Uterus (tissue), 4 donors: ENCODE results near the gene RPS6KL1. TPM values are rescaled to one million over a fixed set of nuclear protein-coding genes. Genes with fewer than 3 reads are reported as not detected.

Experiments used
- DNase-seq, 2 donors: peaks; one replicate each; pipeline ENCODE4 v3.0.0-alpha.2; 2019 to 2020
- H3K27ac ChIP-seq, 2 donors: fragments of 200-600 bp; sonication (generic); 1 replicate in 1 of 2; 2 replicates in 1 of 2; pipeline ENCODE4 v1.5.1; 2016 to 2018
- H3K27me3 ChIP-seq, 2 donors: fragments of 200-600 bp; sonication (generic); one replicate each; pipeline ENCODE4 v1.5.1; 2018 to 2019; ENCODE audit warnings: control low read depth in 1 of 2
- H3K36me3 ChIP-seq, 2 donors: fragments of 200-600 bp; sonication (generic); one replicate each; pipeline ENCODE4 v1.5.1; 2019; ENCODE audit warnings: control low read depth in 1 of 2
- H3K4me1 ChIP-seq, 2 donors: fragments of 200-600 bp; sonication (generic); one replicate each; pipeline ENCODE4 v1.5.1; 2018 to 2019; ENCODE audit warnings: control low read depth in 1 of 2
- H3K4me3 ChIP-seq, 2 donors: fragments of 200-600 bp; sonication (generic); 1 replicate in 1 of 2; 2 replicates in 1 of 2; pipeline ENCODE4 v1.5.1; 2018 to 2019; ENCODE audit warnings: mild to moderate bottlenecking in 1 of 2
- H3K9me3 ChIP-seq, 2 donors: fragments of 200-600 bp; sonication (generic); one replicate each; pipeline ENCODE4 v1.5.1; 2019; ENCODE audit warnings: control low read depth in 1 of 2
- POLR2A ChIP-seq, 2 donors: fragments of 450-650 bp; IDR thresholded peaks; one replicate each; pipeline ENCODE4 v1.6.1; 2016; ENCODE audit warnings: antibody characterized with exemption in 2 of 2, mild to moderate bottlenecking in 1 of 2, moderate library complexity in 1 of 2
- intact Hi-C: fragments of 100-400 bp; cut with DNase I; formaldehyde crosslinking; loops from one replicate; pipeline ENCODE4 v1.15.1; 2023; ENCODE audit warnings: low total_unique reads
- total RNA-seq, 4 donors: library from RNA; depleted of rRNA in 3 of 4; stranded (reverse); fragments of >200 nt in 3 of 4; gene quantifications; one replicate each; pipeline versions ENCODE4 v1.1.0 to v1.2.4, GENCODE V29; 2014 to 2023
- TF ChIP-seq, protein P1 (sequence below), 4 experiments: fragments of 200-600 bp in 2 of 4; fragments of 450-650 bp in 2 of 4; sonication (generic) in 2 of 4; IDR thresholded peaks; one replicate each; pipeline ENCODE4 v1.5.1; 2016 to 2019; ENCODE audit warnings: antibody characterized with exemption in 4 of 4, mild to moderate bottlenecking in 2 of 4, moderate library complexity in 1 of 4
- donor health status: DM: yes; HTN: yes; CAD: no.

Gene RPS6KL1
- total RNA-seq, 4 donors from 2014 or later, result 0.26 to 11.1 (median 3.0) TPM; not detected in 1

DNA sequence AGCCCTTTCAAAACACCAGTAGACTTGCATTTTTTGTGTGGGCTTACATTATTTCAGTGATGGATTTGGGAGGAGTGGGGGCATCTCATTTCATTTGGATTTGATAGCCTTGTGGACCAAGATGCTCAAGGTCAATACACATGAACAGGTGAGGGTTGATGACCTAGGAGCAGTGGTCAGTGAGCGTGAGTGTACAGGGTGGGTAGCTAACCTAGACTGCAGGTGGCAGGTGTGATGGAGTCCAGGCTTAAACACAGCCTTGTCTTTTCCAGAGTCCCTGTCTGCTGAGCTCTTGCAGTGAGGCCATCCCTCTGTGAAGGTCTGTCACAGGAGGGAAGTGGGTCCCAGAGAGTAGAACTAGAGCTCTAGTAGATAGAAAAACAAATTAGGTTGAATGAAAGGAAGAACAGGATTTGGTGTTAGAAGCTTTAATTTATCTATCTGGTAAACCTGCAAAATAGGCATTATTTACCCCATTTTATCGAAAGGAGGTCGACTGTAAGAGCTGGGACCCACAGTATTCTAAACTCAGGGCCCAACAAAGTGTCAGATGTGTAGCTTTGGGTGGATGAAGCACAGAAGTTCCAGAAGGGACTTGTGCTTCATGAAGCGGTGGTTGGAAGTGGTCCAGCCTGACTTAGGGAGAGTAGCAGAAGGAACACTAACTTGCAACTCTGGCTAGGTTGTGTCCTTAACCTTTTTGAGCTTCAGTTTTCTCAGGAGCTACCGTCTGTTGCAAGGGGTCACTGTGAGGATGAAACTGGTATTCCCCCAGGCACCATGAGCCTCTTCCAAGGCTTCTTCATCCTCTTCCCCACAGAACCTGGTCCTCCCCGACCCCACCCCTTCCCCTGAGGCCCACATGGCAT is 18.2 kb downstream of the RPS6KL1 start:
- Histone ChIP-seq H3K27me3 (no peaks in the 10 kb centered on the region), H3K9me3 (no peaks in the 10 kb centered on the region), H3K4me1 (peaks cover 0 to 10% of the 10 kb centered on the region in 2 donors), H3K27ac (no peak overlapping the region), H3K36me3 (no peaks in the 10 kb centered on the region), H3K4me3 (no peak overlapping the region)
- intact Hi-C loops, result no loop called here
- DNase-seq, result no peak
- TF ChIP-seq, protein P1, sequence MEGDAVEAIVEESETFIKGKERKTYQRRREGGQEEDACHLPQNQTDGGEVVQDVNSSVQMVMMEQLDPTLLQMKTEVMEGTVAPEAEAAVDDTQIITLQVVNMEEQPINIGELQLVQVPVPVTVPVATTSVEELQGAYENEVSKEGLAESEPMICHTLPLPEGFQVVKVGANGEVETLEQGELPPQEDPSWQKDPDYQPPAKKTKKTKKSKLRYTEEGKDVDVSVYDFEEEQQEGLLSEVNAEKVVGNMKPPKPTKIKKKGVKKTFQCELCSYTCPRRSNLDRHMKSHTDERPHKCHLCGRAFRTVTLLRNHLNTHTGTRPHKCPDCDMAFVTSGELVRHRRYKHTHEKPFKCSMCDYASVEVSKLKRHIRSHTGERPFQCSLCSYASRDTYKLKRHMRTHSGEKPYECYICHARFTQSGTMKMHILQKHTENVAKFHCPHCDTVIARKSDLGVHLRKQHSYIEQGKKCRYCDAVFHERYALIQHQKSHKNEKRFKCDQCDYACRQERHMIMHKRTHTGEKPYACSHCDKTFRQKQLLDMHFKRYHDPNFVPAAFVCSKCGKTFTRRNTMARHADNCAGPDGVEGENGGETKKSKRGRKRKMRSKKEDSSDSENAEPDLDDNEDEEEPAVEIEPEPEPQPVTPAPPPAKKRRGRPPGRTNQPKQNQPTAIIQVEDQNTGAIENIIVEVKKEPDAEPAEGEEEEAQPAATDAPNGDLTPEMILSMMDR (IDR thresholded peaks at IDR 0.05), result no peak
- TF ChIP-seq POLR2A (IDR thresholded peaks at IDR 0.05), result no peak

DNA sequence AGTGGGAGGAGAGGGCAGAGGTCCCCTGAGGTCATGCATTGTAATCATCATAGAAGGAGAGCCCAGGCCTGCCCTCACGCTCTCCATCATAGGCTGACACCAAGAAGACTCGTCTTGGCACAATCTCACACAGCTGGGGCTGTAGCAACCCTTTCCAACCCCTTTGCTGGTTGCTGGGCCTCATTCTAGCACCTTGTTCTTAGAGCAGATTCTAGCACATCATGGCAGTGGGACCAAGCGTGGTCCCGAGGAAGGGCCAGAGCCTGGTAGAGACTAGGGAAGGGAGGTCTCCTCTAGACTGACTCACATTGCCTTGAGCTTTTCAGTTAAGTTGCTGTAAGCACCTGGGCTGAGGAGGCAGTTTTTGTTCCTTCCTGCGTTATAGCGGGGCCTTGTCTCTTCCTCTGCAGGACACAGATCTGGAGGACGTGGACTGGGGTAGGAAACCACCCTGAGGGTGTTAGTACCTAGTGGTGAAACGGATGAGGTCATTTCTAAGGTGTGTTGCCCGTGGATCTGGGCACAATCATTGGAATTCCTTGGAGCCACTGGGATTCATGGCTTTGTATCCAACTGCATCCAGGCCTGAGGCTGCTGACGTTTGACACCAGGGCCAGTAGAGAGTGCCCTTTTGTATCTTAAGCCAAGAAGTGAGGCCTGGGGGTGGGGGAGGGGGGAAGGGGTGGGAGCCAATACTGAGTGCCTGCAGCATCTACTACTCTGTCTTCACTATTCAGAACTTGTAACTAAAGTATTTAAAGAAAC is 19.9 kb downstream of the RPS6KL1 start:
- no peak overlapping the region for H3K27ac ChIP-seq
- TF ChIP-seq, protein P1 (IDR thresholded peaks at IDR 0.05), result no peak
- TF ChIP-seq POLR2A (IDR thresholded peaks at IDR 0.05), result no peak
- H3K9me3 ChIP-seq, result no peaks in the 10 kb centered on the region
- peaks cover 0 to 9% of the 10 kb centered on the region in 2 donors for H3K4me1 ChIP-seq
- no peaks in the 10 kb centered on the region for H3K36me3 ChIP-seq
- intact Hi-C loops, result no loop called here
- H3K4me3 ChIP-seq, result no peak overlapping the region
- H3K27me3 ChIP-seq, result no peaks in the 10 kb centered on the region
- DNase-seq, result no peak

DNA sequence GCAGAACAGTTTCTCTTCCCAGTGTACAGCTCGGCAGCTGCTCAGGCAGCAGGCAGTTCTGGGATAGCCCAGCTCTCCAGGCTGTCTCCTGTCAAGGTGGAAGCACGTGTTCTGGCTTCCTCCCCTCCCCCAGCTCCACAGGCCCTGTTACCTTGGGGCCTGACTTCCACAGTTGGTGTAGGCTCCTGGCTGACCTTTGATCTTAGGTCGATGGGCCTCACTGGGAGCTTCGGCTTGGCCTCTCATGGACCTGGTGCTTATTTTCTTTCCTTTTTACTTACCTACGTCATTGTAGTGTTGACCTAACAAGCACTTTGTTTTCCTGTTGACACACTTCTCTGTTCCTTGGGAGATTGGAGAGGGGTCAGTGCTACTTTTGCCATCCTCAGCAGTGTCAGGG is 24.4 kb downstream of the RPS6KL1 start:
- no peaks in the 10 kb centered on the region for H3K27me3 ChIP-seq
- no peak for DNase-seq
- H3K4me1 ChIP-seq, result no peaks in the 10 kb centered on the region
- H3K36me3 ChIP-seq, result no peaks in the 10 kb centered on the region
- H3K9me3 ChIP-seq, result no peaks in the 10 kb centered on the region
- no peak overlapping the region for H3K4me3 ChIP-seq
- no peak overlapping the region for H3K27ac ChIP-seq
- intact Hi-C loops, result no loop called here
- TF ChIP-seq, protein P1 (IDR thresholded peaks at IDR 0.05), result no peak

DNA sequence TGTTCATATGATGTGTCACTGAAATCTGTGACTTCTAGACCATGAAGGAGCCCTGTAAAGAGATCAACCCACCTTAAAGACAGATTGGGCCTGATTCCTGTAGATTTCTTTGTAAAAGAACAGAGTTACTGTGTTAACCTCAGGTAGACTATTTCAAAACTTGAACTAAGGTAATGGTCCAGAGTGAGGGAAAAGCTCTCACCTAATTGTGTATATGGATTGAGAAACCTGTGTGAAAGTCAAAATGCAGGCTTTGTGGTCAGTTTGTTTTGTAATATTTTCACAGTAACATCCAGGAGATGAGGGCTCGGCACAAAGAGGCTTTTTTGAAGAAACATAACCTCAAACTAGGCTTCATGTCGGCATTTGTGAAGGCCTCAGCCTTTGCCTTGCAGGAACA is 25.0 kb downstream of the RPS6KL1 start:
- Histone ChIP-seq H3K4me3 (no peak overlapping the region), H3K36me3 (no peaks in the 10 kb centered on the region), H3K4me1 (no peaks in the 10 kb centered on the region), H3K27me3 (no peaks in the 10 kb centered on the region), H3K27ac (no peak overlapping the region), H3K9me3 (no peaks in the 10 kb centered on the region)
- DNase-seq, result no peak
- intact Hi-C loops, result no loop called here
- TF ChIP-seq, protein P1 (IDR thresholded peaks at IDR 0.05), result no peak
- TF ChIP-seq POLR2A (IDR thresholded peaks at IDR 0.05), result no peak

DNA sequence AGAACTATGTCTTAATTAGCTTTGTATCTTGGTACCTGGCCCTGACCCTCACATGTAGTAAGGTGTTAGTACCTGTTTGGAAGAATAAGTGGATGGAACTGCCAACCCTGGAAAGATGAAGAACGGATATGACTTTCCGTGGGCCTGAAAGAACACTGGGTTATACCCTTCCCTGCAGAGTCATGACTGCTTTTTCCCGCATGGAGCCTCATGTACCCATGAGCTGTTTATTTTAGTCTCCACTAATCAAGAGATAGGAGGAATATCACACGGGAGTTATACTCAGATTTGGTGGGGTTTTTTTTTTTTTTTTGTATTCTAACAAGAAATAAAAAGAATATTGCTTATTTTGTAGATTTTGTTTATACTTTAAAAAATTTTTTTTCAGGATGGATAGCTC is 25.4 kb downstream of the RPS6KL1 start:
- Histone ChIP-seq H3K4me1 (no peaks in the 10 kb centered on the region), H3K27me3 (no peaks in the 10 kb centered on the region), H3K9me3 (no peaks in the 10 kb centered on the region), H3K27ac (no peak overlapping the region), H3K36me3 (no peaks in the 10 kb centered on the region), H3K4me3 (no peak overlapping the region)
- DNase-seq, result no peak
- TF ChIP-seq, protein P1 (IDR thresholded peaks at IDR 0.05), result no peak
- no peak for TF ChIP-seq POLR2A (IDR thresholded peaks at IDR 0.05)
- intact Hi-C loops, result no loop called here
